ENCODE data around the gene IL17RE. TPM values are rescaled to one million over a fixed set of nuclear protein-coding genes. Genes with fewer than 3 reads are reported as not detected.

Gene IL17RE
- polyA plus RNA-seq, 3 donors = 0.27 TPM; not detected in 2

GRCh38 chr3:9914559-9915253 is 12.1 kb downstream of the IL17RE start:
- H3K9ac ChIP-seq (ENCODE audit: insufficient read depth, low read length, poor library complexity, severe bottlenecking) = peak overlapping the region; percentile 60

More at GRCh38 chr3:9914559-9915253, 12.1 kb downstream of the IL17RE start:
- Mint-ChIP-seq H3K27ac (peak overlapping the region in 1 of 7 donors; percentile 20), H3K36me3 (no peaks in the 10 kb centered on the region), H3K4me1 (peaks cover 51% of the 10 kb centered on the region), H3K4me3 (peak overlapping the region; percentile 64 to 83), H3K9me3 (no peaks in the 10 kb centered on the region), H3K27me3 (ENCODE audit: low read depth in 3 of 3) (peaks cover 0 to 2% (median 0%) of the 10 kb centered on the region in 3 donors)
- no peak for DNase-seq
- no peak overlapping the region for H3K27ac ChIP-seq (ENCODE audit: low read depth in 1 of 2, low read length in 2 of 2)
- no peaks in the 10 kb centered on the region for H3K36me3 ChIP-seq (replicated peaks in 1 of 2; ENCODE audit: control insufficient read depth in 1 of 2, insufficient read depth in 2 of 2, low read length in 2 of 2)
- H3K4me3 ChIP-seq (replicated peaks in 1 of 3; ENCODE audit: low read depth in 2 of 3, low read length in 3 of 3) = peak overlapping the region; percentile 24 to 78 (median 53)
- intact Hi-C loops (cut with micrococcal nuclease) = no loop called here
- H3K27me3 ChIP-seq (ENCODE audit: control insufficient read depth in 2 of 2, insufficient read depth in 2 of 2, low read length in 2 of 2) = no peaks in the 10 kb centered on the region
- TF ChIP-seq CTCF (IDR thresholded peaks at IDR 0.05) = no peak
- H3K4me1 ChIP-seq (ENCODE audit: control insufficient read depth in 1 of 2, insufficient read depth in 2 of 2, low read length in 2 of 2) = peaks cover 35 to 50% of the 10 kb centered on the region in 2 donors
- no peaks in the 10 kb centered on the region for H4K20me1 ChIP-seq (ENCODE audit: insufficient read depth, low read length)
- no peaks in the 10 kb centered on the region for H3K79me2 ChIP-seq (ENCODE audit: insufficient read depth, low read length)
- WGBS (ENCODE audit: insufficient coverage) = 40% methylated on average over 8 of the region's 15 CpGs
- H2AFZ ChIP-seq (ENCODE audit: insufficient read depth, low read depth, low read length, poor library complexity, severe bottlenecking) = peak overlapping the region; percentile 90
- peak overlapping the region; percentile 92 for H3K4me2 ChIP-seq (replicated peaks; ENCODE audit: extremely low read depth, low read length, poor library complexity, severe bottlenecking)
- no peaks in the 10 kb centered on the region for H3K9me3 ChIP-seq (replicated peaks in 1 of 2; ENCODE audit: control insufficient read depth in 1 of 2, insufficient read depth in 1 of 2, low read length in 2 of 2)
